K562 (cell line): Measurements from ENCODE around the gene EIF2S3. TPM values are rescaled to one million over a fixed set of nuclear protein-coding genes. Genes with fewer than 3 reads are reported as not detected.

ENCODE experiments used
- DPF2 ChIP-seq: fragments of 450-650 bp; IDR thresholded peaks from 2 replicates; pipeline ENCODE4 v1.6.1; 2016
- FOXA3 ChIP-seq, 2 experiments: fragments of 450-650 bp in 1 of 2; sonication (generic) in 1 of 2; formaldehyde crosslinking; IDR thresholded peaks in 1 of 2; conservative IDR thresholded peaks in 1 of 2; 2 replicates each; pipeline versions ENCODE4 v1.4.0 to v1.8.0; 2020 to 2022; ENCODE audit warnings: mild to moderate bottlenecking in 2 of 2, missing genetic modification reagents in 1 of 2
- FOXP4 ChIP-seq: sonication (generic); formaldehyde crosslinking; IDR thresholded peaks from 2 replicates; pipeline ENCODE4 v1.8.0; 2022; ENCODE audit warnings: mild to moderate bottlenecking, missing genetic modification reagents, borderline replicate concordance
- SIN3A ChIP-seq, 2 experiments: fragments of 150-350 bp in 1 of 2; IDR thresholded peaks; 2 replicates each; pipeline ENCODE4 v1.6.1; 2011 to 2016; ENCODE audit warnings: borderline replicate concordance in 2 of 2, low read depth in 2 of 2, low read length in 2 of 2, mild to moderate bottlenecking in 2 of 2, moderate library complexity in 2 of 2; ENCODE audit not compliant: control insufficient read depth in 1 of 2
- TFAM ChIP-seq: fragments of 250-450 bp; sonication (Bioruptor Pico); conservative IDR thresholded peaks from 2 replicates; pipeline ENCODE4 v1.5.0; 2021; ENCODE audit warnings: mild to moderate bottlenecking, moderate library complexity
- ZBTB40 ChIP-seq, 2 experiments: fragments of 450-650 bp in 1 of 2; sonication (generic) in 1 of 2; formaldehyde crosslinking in 1 of 2; IDR thresholded peaks; 2 replicates each; pipeline versions ENCODE4 v1.7.1 to v1.9.0; 2016 to 2022; ENCODE audit warnings: inconsistent platforms in 1 of 2, mild to moderate bottlenecking in 1 of 2, missing genetic modification reagents in 1 of 2
- ZC3H8 ChIP-seq: fragments of 450-650 bp; IDR thresholded peaks from 2 replicates; pipeline ENCODE4 v1.6.1; 2017
- ZNF280A ChIP-seq: fragments of 450-650 bp; IDR thresholded peaks from 2 replicates; pipeline ENCODE4 v1.6.1; 2018; ENCODE audit warnings: mild to moderate bottlenecking, low read depth; ENCODE audit not compliant: partially characterized antibody
- polyA plus RNA-seq, 8 experiments: library from polyadenylated mRNA; depleted of rRNA in 4 of 8; stranded (reverse) in 5 of 8; unstranded in 3 of 8; fragments of >200 nt; fragmentation: Nextera tagmentation in 2 of 8; fragmentation: Illumina TruSeq in 1 of 8; extraction: Ambion mirVana in 2 of 8; extraction: Trizol in 1 of 8; gene quantifications; 2 replicates each; pipeline versions ENCODE4 v1.2.1 to v1.2.3, GENCODE V29; 2011 to 2014; ENCODE audit warnings: inconsistent platforms in 1 of 8, missing spikeins in 1 of 8
- total RNA-seq, 7 experiments: library from RNA; depleted of rRNA in 6 of 7; stranded (reverse); fragments of >200 nt in 6 of 7; fragmentation: Illumina TruSeq in 2 of 7; extraction: Trizol in 2 of 7; gene quantifications; 2 replicates each; pipeline versions ENCODE4 v1.2.1 to v1.2.3, GENCODE V29; 2011 to 2021; ENCODE audit warnings: low replicate concordance in 1 of 7

The EIF2S3 gene
- total and polyA plus RNA-seq, 9 of the 15 experiments (the other 6 are each of a cell fraction or from before 2014, with no cell fraction given), result 148 to 439 (median 275) TPM

- 0 out of 2 replicates have a peak, but pooled peaks have one; percentile 4 for TF ChIP-seq ZBTB40 (IDR thresholded peaks at IDR 0.05)
- TF ChIP-seq ZBTB40 (CRISPR knock-in tag; IDR thresholded peaks at IDR 0.05), result no peak
- TF ChIP-seq FOXP4, result no peak
- TF ChIP-seq FOXA3 (CRISPR knock-in tag; conservative IDR thresholded peaks at IDR 0.05 in 1 of 2, IDR thresholded peaks at IDR 0.05 in 1 of 2), result no peak
- TF ChIP-seq DPF2, result 0 out of 2 replicates have a peak, but pooled peaks have one; percentile 11
- no peak for TF ChIP-seq ZNF280A
- no peak for TF ChIP-seq ZC3H8
- TF ChIP-seq TFAM (CRISPR knock-in tag), result no peak
- TF ChIP-seq SIN3A (IDR thresholded peaks at IDR 0.05; ENCODE audit: borderline replicate concordance in 2 of 2, control insufficient read depth in 1 of 2, low read depth in 2 of 2, low read length in 2 of 2), result peak in 1 of 2 experiments; percentile 52; a peak in 1 of 4 replicates
Measured at GRCh38 chrX:24023972-24024669, 30.6 kb upstream of the EIF2S3 start (continued).
